ENCODE results near the gene EXOG. TPM values are rescaled to one million over a fixed set of nuclear protein-coding genes. Genes with fewer than 3 reads are reported as not detected.
A peak's percentile ranks its signal among the peaks of the same experiment; 100 is the strongest.

Gene EXOG
- total RNA-seq, 1 donor from 2014 or later = 8.8 TPM

- no peak overlapping the region for H3K27ac ChIP-seq
- H3K4me1 ChIP-seq = no peaks in the 10 kb centered on the region
- TF ChIP-seq POLR2A (IDR thresholded peaks at IDR 0.05) = no peak
- TF ChIP-seq POLR2AphosphoS5 (IDR thresholded peaks at IDR 0.05; ENCODE audit: insufficient read depth in 1 of 2, low read depth in 1 of 2) = no peak
- H3K9me3 ChIP-seq = no peaks in the 10 kb centered on the region
- peaks cover 0 to 4% of the 10 kb centered on the region in 2 donors for H3K36me3 ChIP-seq
- no peaks in the 10 kb centered on the region for H3K27me3 ChIP-seq
- intact Hi-C loops (cut with DNase I) = no loop called here
- H3K4me3 ChIP-seq = no peak overlapping the region
- DNase-seq (ENCODE audit: extremely low spot score in 2 of 2) = no peak
These were observed 22.9 kb downstream of the EXOG start for GRCh38 chr3:38519000-38519399.

- DNase-seq (ENCODE audit: extremely low spot score in 2 of 2) = no peak
- H3K27me3 ChIP-seq = no peaks in the 10 kb centered on the region
- H3K4me3 ChIP-seq = no peak overlapping the region
- H3K36me3 ChIP-seq = peaks cover 0 to 11% of the 10 kb centered on the region in 2 donors
- TF ChIP-seq POLR2A (IDR thresholded peaks at IDR 0.05) (no peak), POLR2AphosphoS5 (IDR thresholded peaks at IDR 0.05; ENCODE audit: insufficient read depth in 1 of 2, low read depth in 1 of 2) (no peak), CTCF (IDR thresholded peaks at IDR 0.05) (no peak)
- no peaks in the 10 kb centered on the region for H3K4me1 ChIP-seq
- H3K9me3 ChIP-seq = no peaks in the 10 kb centered on the region
- intact Hi-C loops (cut with DNase I) = no loop called here
- no peak overlapping the region for H3K27ac ChIP-seq
These were observed 23.5 kb downstream of the EXOG start for GRCh38 chr3:38519651-38520050.

GRCh38 chr3:38521391-38521987, 25.3 kb downstream of the EXOG start:
- Histone ChIP-seq H3K36me3 (peaks cover 0 to 20% of the 10 kb centered on the region in 2 donors), H3K4me1 (no peaks in the 10 kb centered on the region), H3K4me3 (no peak overlapping the region), H3K27ac (no peak overlapping the region), H3K27me3 (no peaks in the 10 kb centered on the region), H3K9me3 (no peaks in the 10 kb centered on the region)
- no peak for DNase-seq (ENCODE audit: extremely low spot score in 2 of 2)
- peak; percentile 85 to 97 (median 90) for TF ChIP-seq CTCF (IDR thresholded peaks at IDR 0.05)
- TF ChIP-seq POLR2A (IDR thresholded peaks at IDR 0.05) = no peak
- intact Hi-C loops (cut with DNase I) = no loop called here

GRCh38 chr3:38522002-38522401, 25.9 kb downstream of the EXOG start:
- Histone ChIP-seq H3K27me3 (no peaks in the 10 kb centered on the region), H3K36me3 (peaks cover 0 to 20% of the 10 kb centered on the region in 2 donors), H3K9me3 (no peaks in the 10 kb centered on the region), H3K4me3 (no peak overlapping the region), H3K4me1 (no peaks in the 10 kb centered on the region), H3K27ac (no peak overlapping the region)
- intact Hi-C loops (cut with DNase I) = no loop called here
- no peak for DNase-seq (ENCODE audit: extremely low spot score in 2 of 2)
- TF ChIP-seq CTCF (IDR thresholded peaks at IDR 0.05) (no peak), POLR2AphosphoS5 (IDR thresholded peaks at IDR 0.05; ENCODE audit: insufficient read depth in 1 of 2, low read depth in 1 of 2) (no peak)

GRCh38 chr3:38524141-38524739, 28.1 kb downstream of the EXOG start:
- TF ChIP-seq CTCF (IDR thresholded peaks at IDR 0.05) (no peak), POLR2A (IDR thresholded peaks at IDR 0.05) (no peak), POLR2AphosphoS5 (IDR thresholded peaks at IDR 0.05; ENCODE audit: insufficient read depth in 1 of 2, low read depth in 1 of 2) (no peak)
- intact Hi-C loops (cut with DNase I) = no loop called here

More at GRCh38 chr3:38524141-38524739, 28.1 kb downstream of the EXOG start:
- Histone ChIP-seq H3K4me3 (no peak overlapping the region), H3K27ac (no peak overlapping the region), H3K4me1 (no peaks in the 10 kb centered on the region), H3K27me3 (no peaks in the 10 kb centered on the region), H3K9me3 (no peaks in the 10 kb centered on the region), H3K36me3 (peaks cover 0 to 20% of the 10 kb centered on the region in 2 donors)
- DNase-seq (ENCODE audit: extremely low spot score in 2 of 2) = no peak
